RWPE2 (cell line): ENCODE measurements around the gene SBK3.
"Not testable (repeated sequence)": the region's sequence is repeated elsewhere in the genome, so short reads cannot be mapped to it uniquely, and the experiment has no call there.

ENCODE experiments used
- ATAC-seq: fragments of 200-7000 bp; cut with Tn5 transposase; 3 replicates; pipeline ENCODE4 v1.9.1; 2021; ENCODE audit warnings: low read depth
- DNase-seq: peaks from one replicate; pipeline ENCODE4 v3.0.0-alpha.2; 2020; ENCODE audit warnings: low spot score
- H3K27ac ChIP-seq: fragments of 450-650 bp; 2 replicates; pipeline ENCODE4 v1.5.1; 2017; ENCODE audit warnings: mild to moderate bottlenecking; ENCODE audit not compliant: poor library complexity, severe bottlenecking
- H3K27me3 ChIP-seq: fragments of 250-450 bp; sonication (Bioruptor Pico); 2 replicates; pipeline ENCODE4 v1.5.1; 2021; ENCODE audit warnings: mild to moderate bottlenecking, moderate library complexity; ENCODE audit not compliant: insufficient read depth, poor library complexity, severe bottlenecking
- H3K36me3 ChIP-seq: fragments of 250-450 bp; sonication (Bioruptor Pico); 2 replicates; pipeline ENCODE4 v1.5.1; 2020; ENCODE audit warnings: low read depth, mild to moderate bottlenecking, moderate library complexity
- H3K4me1 ChIP-seq: fragments of 250-450 bp; sonication (Bioruptor Pico); 2 replicates; pipeline ENCODE4 v1.5.1; 2021; ENCODE audit warnings: mild to moderate bottlenecking, moderate library complexity; ENCODE audit not compliant: insufficient read depth, poor library complexity, severe bottlenecking
- H3K4me3 ChIP-seq: fragments of 250-450 bp; sonication (Bioruptor Pico); 2 replicates; pipeline ENCODE4 v1.5.1; 2021; ENCODE audit warnings: mild to moderate bottlenecking, moderate library complexity; ENCODE audit not compliant: severe bottlenecking
- H3K9me3 ChIP-seq: fragments of 250-450 bp; sonication (Bioruptor Pico); 2 replicates; pipeline ENCODE4 v1.5.1; 2021; ENCODE audit warnings: mild to moderate bottlenecking, moderate library complexity; ENCODE audit not compliant: severe bottlenecking
- TF ChIP-seq, protein P1 (sequence below): fragments of 450-650 bp; IDR thresholded peaks from one replicate; pipeline ENCODE4 v1.5.1; 2017; ENCODE audit warnings: mild to moderate bottlenecking, moderate library complexity; ENCODE audit not compliant: poor library complexity, severe bottlenecking

The SBK3 gene

GRCh38 chr19:55579766-55580621 lies 34.7 kb upstream of the SBK3 start:
- H3K9me3 ChIP-seq = no peaks in the 10 kb centered on the region
- DNase-seq = no peak
- peak overlapping the region; percentile 70 for H3K27ac ChIP-seq
- no peaks in the 10 kb centered on the region for H3K27me3 ChIP-seq
- TF ChIP-seq, protein P1, sequence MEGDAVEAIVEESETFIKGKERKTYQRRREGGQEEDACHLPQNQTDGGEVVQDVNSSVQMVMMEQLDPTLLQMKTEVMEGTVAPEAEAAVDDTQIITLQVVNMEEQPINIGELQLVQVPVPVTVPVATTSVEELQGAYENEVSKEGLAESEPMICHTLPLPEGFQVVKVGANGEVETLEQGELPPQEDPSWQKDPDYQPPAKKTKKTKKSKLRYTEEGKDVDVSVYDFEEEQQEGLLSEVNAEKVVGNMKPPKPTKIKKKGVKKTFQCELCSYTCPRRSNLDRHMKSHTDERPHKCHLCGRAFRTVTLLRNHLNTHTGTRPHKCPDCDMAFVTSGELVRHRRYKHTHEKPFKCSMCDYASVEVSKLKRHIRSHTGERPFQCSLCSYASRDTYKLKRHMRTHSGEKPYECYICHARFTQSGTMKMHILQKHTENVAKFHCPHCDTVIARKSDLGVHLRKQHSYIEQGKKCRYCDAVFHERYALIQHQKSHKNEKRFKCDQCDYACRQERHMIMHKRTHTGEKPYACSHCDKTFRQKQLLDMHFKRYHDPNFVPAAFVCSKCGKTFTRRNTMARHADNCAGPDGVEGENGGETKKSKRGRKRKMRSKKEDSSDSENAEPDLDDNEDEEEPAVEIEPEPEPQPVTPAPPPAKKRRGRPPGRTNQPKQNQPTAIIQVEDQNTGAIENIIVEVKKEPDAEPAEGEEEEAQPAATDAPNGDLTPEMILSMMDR = no peak
- H3K4me3 ChIP-seq = peak overlapping the region; percentile 93
- no peaks in the 10 kb centered on the region for H3K4me1 ChIP-seq
- H3K36me3 ChIP-seq = 0 out of 2 replicates have a peak, but pooled peaks cover 7% of the 10 kb centered on the region
- ATAC-seq = peak; percentile 44

DNA sequence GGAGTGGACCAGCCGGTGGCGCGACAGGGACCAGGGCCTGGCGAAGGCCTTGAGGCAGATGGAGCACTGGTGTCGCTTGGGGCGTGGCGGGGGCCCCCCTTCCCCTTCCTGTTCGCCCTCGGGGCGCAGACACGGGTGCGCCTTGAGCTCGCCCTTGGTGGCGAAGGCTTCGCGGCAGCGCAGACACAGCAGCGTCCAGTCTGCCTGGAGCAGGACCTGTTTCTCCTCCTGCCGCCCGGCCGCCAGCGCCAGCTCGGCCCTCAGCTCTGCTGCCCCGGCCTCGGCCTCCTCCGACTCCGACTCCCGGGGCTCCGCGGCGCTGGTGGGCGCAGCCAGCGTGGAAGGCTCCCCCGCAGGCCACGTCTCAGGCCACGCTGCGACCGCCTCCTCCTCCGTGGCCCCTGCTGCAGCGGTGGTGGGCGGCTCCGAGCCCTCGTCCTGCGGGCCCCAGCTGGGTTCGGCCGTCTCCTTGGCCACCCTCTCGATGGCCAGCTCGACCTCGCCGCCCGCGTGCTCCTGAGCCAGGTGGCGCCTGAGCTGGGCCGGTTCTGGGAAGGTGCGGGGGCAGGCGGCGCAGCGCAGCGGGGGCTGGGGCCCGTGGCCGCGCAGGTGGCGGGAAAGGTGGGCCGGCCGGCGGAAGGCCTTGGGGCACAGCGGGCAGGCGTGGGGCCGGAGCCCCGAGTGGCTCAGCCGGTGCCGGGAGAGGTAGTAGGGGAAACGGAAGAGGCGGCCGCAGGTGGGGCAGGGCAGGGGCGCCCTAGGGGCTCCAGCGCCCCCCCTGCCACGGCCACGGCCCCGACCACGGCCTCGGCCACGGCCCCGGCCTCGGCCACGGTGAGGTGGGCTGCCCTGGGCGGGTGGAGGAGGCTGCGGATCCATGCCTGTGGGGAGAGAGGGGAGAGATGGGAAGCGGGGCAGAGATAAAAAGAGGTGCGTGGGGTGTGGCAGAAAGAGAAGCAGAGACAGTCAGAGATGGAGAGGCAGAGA lies 33.7 kb upstream of the SBK3 start:
- no peaks in the 10 kb centered on the region for H3K27me3 ChIP-seq
- peak overlapping the region; percentile 70 for H3K27ac ChIP-seq
- ATAC-seq (no peak), DNase-seq (no peak)
- TF ChIP-seq, protein P1 = no peak
- 0 out of 2 replicates have a peak, but pooled peaks cover 7% of the 10 kb centered on the region for H3K36me3 ChIP-seq
- H3K9me3 ChIP-seq = no peaks in the 10 kb centered on the region
- peak overlapping the region; percentile 93 for H3K4me3 ChIP-seq
- no peaks in the 10 kb centered on the region for H3K4me1 ChIP-seq

- Histone ChIP-seq H3K4me3 (no peak overlapping the region), H3K36me3 (0 out of 2 replicates have a peak, but pooled peaks cover 7% of the 10 kb centered on the region), H3K9me3 (no peaks in the 10 kb centered on the region), H3K27ac (no peak overlapping the region), H3K27me3 (no peaks in the 10 kb centered on the region), H3K4me1 (no peaks in the 10 kb centered on the region)
- TF ChIP-seq, protein P1 = no peak
- DNase-seq (no peak), ATAC-seq (no peak)
Observed at GRCh38 chr19:55578031-55578760, 32.9 kb upstream of the SBK3 start.

DNA sequence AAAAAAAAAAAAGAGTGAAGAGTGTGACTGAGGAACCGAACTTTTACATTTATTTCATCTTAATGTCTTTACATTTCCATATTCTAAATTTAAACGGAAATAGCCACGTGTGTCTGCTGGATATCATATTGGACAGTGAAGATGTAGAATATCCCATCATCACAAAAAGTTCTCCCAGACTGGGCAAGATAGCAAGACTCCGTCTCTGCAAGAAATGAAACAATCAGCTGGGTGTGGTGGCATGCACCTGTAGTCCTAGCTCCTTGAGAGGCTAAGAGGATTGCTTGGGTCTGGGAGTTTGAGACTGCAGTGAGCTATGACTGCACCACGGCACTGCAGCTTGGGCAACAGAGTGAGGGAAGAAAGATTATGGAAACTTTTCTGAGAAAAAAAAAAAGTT lies 31.4 kb upstream of the SBK3 start:
- no peak for DNase-seq
- TF ChIP-seq, protein P1 = no peak
- Histone ChIP-seq H3K4me3 (no peak overlapping the region), H3K27ac (no peak overlapping the region), H3K27me3 (no peaks in the 10 kb centered on the region), H3K36me3 (0 out of 2 replicates have a peak, but pooled peaks cover 7% of the 10 kb centered on the region), H3K9me3 (no peaks in the 10 kb centered on the region), H3K4me1 (no peaks in the 10 kb centered on the region)
- no peak for ATAC-seq

DNA sequence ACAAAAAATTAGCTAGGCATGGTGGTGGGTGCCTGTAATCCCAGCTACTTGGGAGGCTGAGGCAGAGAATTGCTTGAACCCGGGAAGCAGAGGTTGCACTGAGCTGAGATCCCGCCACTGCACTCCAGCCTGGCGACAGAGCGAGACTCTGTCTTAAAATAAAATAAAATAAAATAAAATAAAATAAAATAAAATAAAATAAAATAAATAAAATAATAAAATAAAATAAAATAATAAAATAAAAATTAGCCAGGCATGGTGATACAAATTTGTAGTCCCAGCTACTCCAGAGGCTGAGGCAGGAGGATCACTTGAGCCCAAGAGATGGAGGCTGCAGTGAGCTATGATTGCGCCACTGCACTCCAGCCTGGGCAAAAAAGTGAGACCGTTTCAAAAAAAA lies 28.6 kb upstream of the SBK3 start:
- not testable (repeated sequence) for H3K9me3 ChIP-seq, H3K36me3 ChIP-seq, H3K4me1 ChIP-seq, H3K4me3 ChIP-seq, H3K27ac ChIP-seq, DNase-seq, ATAC-seq, H3K27me3 ChIP-seq

DNA sequence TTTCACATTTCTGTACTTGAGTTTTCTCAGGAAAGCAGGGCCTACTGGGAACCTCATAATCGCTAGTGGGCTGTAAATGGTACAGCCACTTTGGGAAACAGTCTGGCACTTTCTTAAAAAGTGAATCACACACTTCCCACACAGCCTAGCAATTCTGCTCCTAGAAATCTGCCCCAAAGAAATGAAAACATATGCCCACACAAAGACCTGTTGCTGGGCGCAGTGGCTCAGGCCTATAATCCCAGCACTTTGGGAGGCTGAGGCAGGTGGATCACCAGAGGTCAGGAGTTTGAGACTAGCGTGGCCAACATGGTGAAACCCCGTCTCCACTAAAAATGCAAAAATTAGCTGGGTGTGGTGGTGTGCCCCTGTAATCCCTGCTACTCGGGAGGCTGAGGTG lies 24.1 kb upstream of the SBK3 start:
- H3K36me3 ChIP-seq, DNase-seq, ATAC-seq, H3K27me3 ChIP-seq, H3K4me3 ChIP-seq, H3K27ac ChIP-seq, H3K4me1 ChIP-seq, H3K9me3 ChIP-seq: not testable (repeated sequence)
